Activated T-cell treated with anti-CD3 and anti-CD28 coated beads for 24 hours (primary cell): ENCODE data around the gene KCNE5.
"Not testable (repeated sequence)": the region's sequence is repeated elsewhere in the genome, so short reads cannot be mapped to it uniquely, and the experiment has no call there.

Source experiments
- DNase-seq: peaks from one replicate; pipeline ENCODE4 v3.0.0-alpha.2; 2020; ENCODE audit warnings: low read depth

Gene KCNE5

DNA sequence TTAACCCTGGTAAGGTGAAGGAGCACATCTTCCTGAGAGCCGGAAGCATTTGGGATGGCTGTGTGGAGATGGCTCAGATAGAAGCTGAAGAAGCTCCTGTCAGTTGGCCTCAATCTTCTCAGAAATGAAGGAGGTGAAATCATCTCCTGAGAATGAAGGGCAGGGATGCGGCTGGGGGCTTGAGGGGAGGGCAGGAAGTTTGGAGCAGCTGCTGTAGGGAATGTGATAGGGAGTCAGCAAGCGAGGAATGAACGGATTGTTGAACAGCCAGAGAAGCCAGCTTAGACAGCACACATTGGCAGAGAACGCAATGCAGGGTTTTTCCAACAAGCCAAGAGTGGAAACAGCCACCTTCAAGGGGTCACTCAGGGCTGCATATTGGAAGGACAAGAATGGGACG lies 10.0 kb downstream of the KCNE5 start:
- no peak for DNase-seq

DNA sequence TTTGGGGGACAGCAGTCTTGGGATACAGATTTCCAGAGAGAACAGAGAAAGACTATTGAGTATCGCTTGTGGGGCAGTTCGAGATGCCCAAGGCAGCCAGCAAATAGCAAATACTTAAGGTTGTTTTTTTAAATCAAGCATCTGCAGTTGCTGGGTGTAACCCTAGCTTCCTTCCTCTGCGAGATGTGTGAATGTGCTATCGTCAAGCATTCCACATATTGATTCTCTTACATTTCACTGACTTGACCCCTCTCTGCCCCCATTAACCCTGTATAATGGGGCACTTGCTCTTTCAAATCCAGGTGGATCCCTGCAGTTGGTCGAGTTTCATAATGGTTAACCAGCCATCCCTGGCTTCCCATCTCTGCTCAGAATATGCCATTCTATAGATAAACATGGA lies 23.5 kb downstream of the KCNE5 start:
- DNase-seq, result no peak

DNA sequence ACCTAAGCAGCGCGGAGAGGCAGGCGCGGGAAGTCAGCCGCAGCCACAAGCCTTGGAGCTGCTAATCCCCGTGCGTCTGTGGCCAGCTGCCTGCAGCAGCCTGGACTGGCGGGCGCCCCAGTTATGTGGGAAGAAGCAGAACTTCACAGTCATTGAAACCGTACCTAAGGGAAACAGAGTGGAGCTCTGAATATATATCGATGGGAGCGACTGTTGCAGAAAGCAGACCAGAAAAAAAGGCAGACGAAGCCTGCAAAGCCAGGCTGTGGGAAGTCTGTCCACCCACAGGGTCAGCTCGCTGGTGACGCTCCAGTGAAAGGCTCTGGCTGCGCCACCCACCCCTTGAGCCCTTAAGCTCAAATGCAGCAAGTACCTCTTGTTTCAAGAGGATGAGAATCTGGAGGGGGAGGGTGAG lies 24.7 kb downstream of the KCNE5 start:
- DNase-seq, result no peak

DNA sequence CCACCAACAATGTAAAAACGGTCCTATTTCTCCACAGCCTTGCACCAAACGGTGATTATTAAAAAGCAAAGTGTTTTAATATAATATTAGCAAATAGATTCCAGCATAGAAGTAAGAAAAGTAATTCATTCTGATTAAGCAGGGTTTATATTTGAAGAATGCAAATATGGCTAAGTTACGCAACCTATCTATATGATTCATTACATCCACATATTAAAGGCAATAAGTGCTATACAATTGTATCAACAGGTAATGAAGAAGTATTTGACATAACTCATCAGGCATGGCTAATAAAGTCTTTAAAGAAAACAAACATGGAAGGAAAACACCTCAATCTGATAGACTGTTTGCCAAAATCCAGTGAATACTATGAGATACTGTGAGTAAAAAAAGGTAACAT lies 29.0 kb downstream of the KCNE5 start:
- no peak for DNase-seq

DNA sequence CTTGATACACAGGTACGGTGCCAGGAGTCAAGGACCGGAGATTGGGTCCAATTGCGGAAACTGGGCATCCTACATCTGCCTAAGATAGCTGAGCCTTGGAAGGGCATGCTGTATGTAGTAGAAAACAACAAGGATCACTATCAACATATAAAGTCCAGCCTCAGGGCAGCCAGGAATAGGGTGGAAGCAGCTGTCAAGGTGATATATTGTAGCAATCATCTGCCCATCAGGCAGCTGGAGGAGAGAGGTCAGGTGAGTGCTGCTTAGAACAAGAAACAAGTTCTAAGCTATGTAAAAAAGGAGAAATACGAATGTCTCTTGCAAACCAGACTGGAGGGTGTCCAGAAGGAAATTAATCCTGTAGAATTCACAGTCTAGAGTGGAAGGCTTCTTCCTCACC lies 34.8 kb downstream of the KCNE5 start:
- no peak for DNase-seq

DNA sequence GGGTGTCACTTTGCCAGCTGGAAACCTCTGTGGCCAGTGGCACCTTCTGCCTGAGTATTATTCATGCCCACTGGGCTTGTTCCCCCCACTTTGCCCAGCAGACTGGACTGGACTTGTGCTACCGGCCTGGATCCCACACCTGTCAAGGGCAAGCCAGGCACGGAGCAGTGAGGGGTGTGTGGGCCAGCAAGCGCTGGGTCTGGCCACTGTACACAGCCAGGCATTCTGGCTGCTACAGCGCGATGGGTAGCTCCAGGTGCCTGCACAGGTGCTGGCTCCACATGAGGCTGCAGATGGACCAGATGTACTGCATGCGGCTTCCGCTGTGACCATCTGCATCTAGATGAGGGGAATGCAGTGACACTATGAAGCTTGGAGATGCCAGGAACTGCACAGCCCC lies 39.5 kb downstream of the KCNE5 start:
- no peak for DNase-seq

DNA sequence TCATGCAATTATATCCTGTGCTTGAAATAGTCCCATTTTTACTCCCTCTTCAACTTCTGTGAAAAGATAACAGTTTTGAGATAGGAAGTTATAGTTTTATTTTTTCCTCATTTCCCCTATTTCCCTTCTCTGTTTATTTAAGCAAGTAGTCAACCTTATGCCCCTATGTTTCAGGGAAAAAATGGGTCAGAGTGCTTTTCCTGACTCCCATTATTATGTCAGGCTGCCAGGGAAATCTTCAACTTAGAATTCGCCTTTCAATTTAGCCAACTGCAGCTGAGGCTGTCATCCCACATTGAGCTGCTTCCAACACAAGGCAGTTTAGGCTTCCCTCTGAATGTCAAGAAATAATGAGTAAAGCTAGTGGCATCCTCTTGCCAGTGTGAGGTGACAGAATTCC lies 46.1 kb downstream of the KCNE5 start:
- no peak for DNase-seq

DNA sequence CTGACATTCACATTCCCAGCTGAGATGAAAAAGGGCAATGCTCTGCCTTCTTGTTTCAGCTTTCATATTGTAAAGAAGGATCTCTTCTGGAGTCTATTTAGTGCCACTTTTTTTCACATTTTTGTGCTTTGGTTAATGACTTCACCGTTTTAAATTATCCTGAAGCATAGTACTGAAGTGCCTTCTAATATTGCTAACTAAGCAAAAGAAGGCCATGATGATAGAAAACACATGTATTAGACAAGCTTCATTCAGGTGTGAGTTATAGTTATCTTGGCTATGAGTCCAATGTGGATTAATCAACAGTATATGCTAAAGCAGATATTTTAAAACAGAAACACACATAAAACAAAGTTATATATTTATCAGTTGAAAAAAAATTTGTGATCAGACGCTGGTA lies 47.9 kb downstream of the KCNE5 start:
- no peak for DNase-seq

DNA sequence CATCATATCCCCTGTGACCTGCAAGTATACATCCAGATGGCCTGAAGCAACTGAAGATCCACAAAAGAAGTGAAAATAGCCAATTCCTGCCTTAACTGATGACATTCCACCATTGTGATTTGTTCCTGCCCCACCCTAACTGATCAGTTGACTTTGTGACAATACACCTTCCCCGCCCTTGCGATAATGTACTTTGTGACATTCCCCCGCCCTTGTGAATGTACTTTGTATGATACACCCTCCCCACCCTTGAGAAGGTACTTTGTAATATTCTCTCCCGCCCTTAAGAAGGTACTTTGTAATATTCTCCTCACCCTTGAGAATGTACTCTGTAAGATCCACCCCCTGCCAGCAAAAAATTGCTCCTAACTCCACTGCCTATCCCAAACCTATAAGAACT lies 48.9 kb downstream of the KCNE5 start:
- not testable (repeated sequence) for DNase-seq
